Iris pigment epithelial cell (primary cell): ENCODE data around the gene DUOXA2.

Experiments used
- DNase-seq: peaks from one replicate; pipeline ENCODE4 v3.0.0-alpha.2; 2011; ENCODE audit warnings: low read depth

The DUOXA2 gene

GRCh38 chr15:45136378-45136764, 22.2 kb downstream of the DUOXA2 start:
- no peak for DNase-seq

GRCh38 chr15:45137703-45138102, 23.6 kb downstream of the DUOXA2 start:
- DNase-seq, result no peak

GRCh38 chr15:45138814-45139765, 25.0 kb downstream of the DUOXA2 start:
- DNase-seq, result no peak

- DNase-seq, result no peak
Measured at GRCh38 chr15:45139770-45140169, 25.6 kb downstream of the DUOXA2 start.

GRCh38 chr15:45140557-45141250, 26.6 kb downstream of the DUOXA2 start:
- no peak for DNase-seq

GRCh38 chr15:45141386-45141785, 27.3 kb downstream of the DUOXA2 start:
- DNase-seq, result no peak

- no peak for DNase-seq
Measured at GRCh38 chr15:45143056-45143455, 28.9 kb downstream of the DUOXA2 start.

GRCh38 chr15:45143946-45144345, 29.8 kb downstream of the DUOXA2 start:
- DNase-seq, result no peak

GRCh38 chr15:45144775-45145174, 30.6 kb downstream of the DUOXA2 start:
- DNase-seq, result no peak

GRCh38 chr15:45146405-45146804, 32.3 kb downstream of the DUOXA2 start:
- DNase-seq, result peak; percentile 14

- DNase-seq, result no peak
Measured at GRCh38 chr15:45147606-45148005, 33.5 kb downstream of the DUOXA2 start.

- DNase-seq, result no peak
Measured at GRCh38 chr15:45148076-45149059, 34.2 kb downstream of the DUOXA2 start.

- no peak for DNase-seq
Measured at GRCh38 chr15:45149060-45149459, 34.9 kb downstream of the DUOXA2 start.

- no peak for DNase-seq
Measured at GRCh38 chr15:45150481-45150880, 36.4 kb downstream of the DUOXA2 start.

GRCh38 chr15:45150997-45151396, 36.9 kb downstream of the DUOXA2 start:
- no peak for DNase-seq

GRCh38 chr15:45151998-45152828, 38.1 kb downstream of the DUOXA2 start:
- DNase-seq, result no peak

- no peak for DNase-seq
Measured at GRCh38 chr15:45155739-45156138, 41.6 kb downstream of the DUOXA2 start.

- peak; percentile 35 for DNase-seq
Measured at GRCh38 chr15:45156744-45157455, 42.8 kb downstream of the DUOXA2 start.

- peak; percentile 72 for DNase-seq
Measured at GRCh38 chr15:45157974-45158373, 43.8 kb downstream of the DUOXA2 start.

GRCh38 chr15:45161666-45162065, 47.5 kb downstream of the DUOXA2 start:
- DNase-seq, result no peak
